ENCODE data around the gene CD209. TPM values are rescaled to one million over a fixed set of nuclear protein-coding genes. Genes with fewer than 3 reads are reported as not detected.
"Not testable (repeated sequence)": the region's sequence is repeated elsewhere in the genome, so short reads cannot be mapped to it uniquely, and the experiment has no call there.

CD209 gene
- total RNA-seq, 2 donors from 2014 or later: not detected

DNA sequence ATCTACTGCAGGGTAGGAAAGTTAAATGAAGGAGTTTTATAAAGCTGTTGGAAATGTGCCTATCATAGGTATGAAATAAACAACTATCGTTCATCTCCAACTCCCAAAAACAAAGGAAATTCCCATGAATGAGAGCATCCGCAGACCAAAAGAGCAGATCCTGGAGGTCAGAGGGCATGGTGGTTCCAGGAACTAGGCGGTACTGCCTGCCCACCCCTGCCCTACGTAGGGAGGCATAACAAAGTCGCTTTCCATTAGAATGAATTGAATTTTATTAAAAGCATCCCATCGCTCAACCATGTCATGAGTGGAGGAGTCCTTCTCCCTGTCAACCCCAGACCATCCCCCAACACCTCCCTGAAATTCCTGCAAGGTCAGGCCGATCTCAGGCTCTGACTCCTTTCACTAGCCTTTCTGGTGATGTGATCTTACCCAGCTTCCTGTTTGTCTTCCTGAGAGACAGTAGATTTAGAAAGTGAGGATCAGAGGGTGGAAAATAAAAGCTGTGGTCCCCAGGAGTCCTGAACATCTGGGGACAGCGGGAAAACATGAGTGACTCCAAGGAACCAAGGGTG is 15.5 kb upstream of the CD209 start, which contains the start of gene CLEC4M:
Gene CLEC4M (plus strand): TSS at position 525 of the 575 bp plus-strand sequence. CDS start 24 bp downstream, at position 549.
- H3K27me3 Mint-ChIP-seq (ENCODE audit: low read depth): peaks cover 31% of the 10 kb centered on the region
- DNase-seq (no peak), ATAC-seq (replicated peaks in 1 of 2) (no peak)
- H3K4me3 Mint-ChIP-seq: no peak within 1 kb of the TSS
- peaks cover 6 to 9% of the 10 kb centered on the region in 2 donors for H3K9me3 Mint-ChIP-seq
- no peak within 1 kb of the TSS for H3K27ac Mint-ChIP-seq
- H3K36me3 Mint-ChIP-seq (ENCODE audit: insufficient read depth in 2 of 2): peaks cover 5 to 17% of the 10 kb centered on the region in 2 donors
- peaks cover 5% of the 10 kb centered on the region for H3K4me1 Mint-ChIP-seq (ENCODE audit: low read depth)

DNA sequence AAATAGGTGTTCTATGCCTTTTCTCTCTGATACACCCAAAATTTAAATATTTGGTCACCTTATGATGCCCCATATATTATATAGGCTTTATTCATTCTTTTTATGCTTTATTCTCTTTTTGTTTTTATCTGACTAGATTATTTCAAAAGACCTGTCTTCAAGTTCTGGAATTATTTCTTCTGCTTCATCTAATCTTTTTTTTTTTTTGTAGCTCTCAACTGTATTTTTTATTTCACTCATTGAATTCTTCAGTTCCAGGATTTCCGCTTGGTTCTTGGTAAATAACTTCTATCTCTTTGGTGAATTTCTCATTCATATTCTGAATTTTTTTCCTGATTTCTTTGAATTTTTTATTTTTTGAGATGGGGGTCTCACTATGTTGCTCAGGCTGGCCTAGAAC is 11.8 kb upstream of the CD209 start:
- Mint-ChIP-seq H3K4me1 (ENCODE audit: low read depth) (peaks cover 11% of the 10 kb centered on the region), H3K4me3 (no peak overlapping the region), H3K9me3 (peaks cover 26 to 27% of the 10 kb centered on the region in 2 donors), H3K27ac (no peak overlapping the region), H3K36me3 (ENCODE audit: insufficient read depth in 2 of 2) (peaks cover 23 to 44% of the 10 kb centered on the region in 2 donors), H3K27me3 (ENCODE audit: low read depth) (peaks cover 14% of the 10 kb centered on the region)
- no peak for ATAC-seq (replicated peaks in 1 of 2)
- no peak for DNase-seq

DNA sequence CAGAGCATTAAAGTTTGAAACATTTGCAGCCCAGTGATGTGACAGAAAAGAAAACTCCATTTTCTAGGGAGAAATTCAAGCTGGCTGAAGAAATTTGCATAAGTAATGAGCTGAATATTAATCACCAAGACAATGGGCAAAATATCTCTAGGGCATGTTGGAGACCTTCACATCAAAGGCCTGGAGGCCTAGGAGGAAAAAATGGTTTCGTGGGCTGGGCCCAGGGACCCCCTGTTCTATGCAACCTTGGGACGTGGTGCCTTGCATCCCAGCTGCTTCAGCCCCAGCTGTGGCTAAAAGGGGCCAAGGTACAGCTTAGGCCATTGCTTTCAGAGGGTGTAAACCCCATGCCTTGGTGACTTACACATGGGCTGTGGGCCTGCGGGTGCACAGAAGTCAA is 10.0 kb upstream of the CD209 start:
- no peak overlapping the region for H3K4me3 Mint-ChIP-seq
- H3K36me3 Mint-ChIP-seq (ENCODE audit: insufficient read depth in 2 of 2): peaks cover 27 to 48% of the 10 kb centered on the region in 2 donors
- H3K27me3 Mint-ChIP-seq (ENCODE audit: low read depth): peaks cover 3% of the 10 kb centered on the region
- no peak overlapping the region for H3K27ac Mint-ChIP-seq
- peaks cover 15% of the 10 kb centered on the region for H3K4me1 Mint-ChIP-seq (ENCODE audit: low read depth)
- ATAC-seq (replicated peaks in 1 of 2) (no peak), DNase-seq (no peak)
- peaks cover 27 to 29% of the 10 kb centered on the region in 2 donors for H3K9me3 Mint-ChIP-seq

DNA sequence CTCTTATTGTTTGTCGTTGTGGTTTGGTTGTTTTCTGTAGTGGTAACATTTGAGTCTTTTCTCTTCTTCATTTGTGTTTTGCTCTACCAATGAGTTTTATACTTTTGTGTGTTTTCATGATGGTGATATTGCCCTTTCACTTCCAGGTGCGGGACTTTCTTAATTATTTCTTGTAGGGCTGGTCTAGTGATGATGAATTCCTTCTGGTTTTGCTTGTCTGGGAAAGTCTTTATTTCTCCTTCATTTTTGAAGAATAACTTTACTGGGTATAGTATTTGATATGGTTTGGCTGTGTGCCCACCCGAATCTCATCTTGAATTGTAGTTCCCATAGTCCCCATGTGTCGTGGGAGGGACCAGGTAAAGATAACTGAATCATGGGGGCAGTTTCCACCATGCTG is 8.9 kb upstream of the CD209 start:
- Mint-ChIP-seq H3K27me3 (ENCODE audit: low read depth) (no peaks in the 10 kb centered on the region), H3K27ac (no peak overlapping the region), H3K4me3 (no peak overlapping the region), H3K9me3 (peaks cover 28 to 30% of the 10 kb centered on the region in 2 donors), H3K4me1 (ENCODE audit: low read depth) (peaks cover 23% of the 10 kb centered on the region), H3K36me3 (ENCODE audit: insufficient read depth in 2 of 2) (peaks cover 29 to 53% of the 10 kb centered on the region in 2 donors)
- DNase-seq (no peak), ATAC-seq (replicated peaks in 1 of 2) (no peak)

- Mint-ChIP-seq H3K4me3 (no peak overlapping the region), H3K36me3 (ENCODE audit: insufficient read depth in 2 of 2) (peaks cover 27 to 38% of the 10 kb centered on the region in 2 donors), H3K27me3 (ENCODE audit: low read depth) (peaks cover 23% of the 10 kb centered on the region), H3K4me1 (ENCODE audit: low read depth) (peaks cover 37% of the 10 kb centered on the region), H3K27ac (peak overlapping the region; percentile 66), H3K9me3 (peaks cover 21 to 23% of the 10 kb centered on the region in 2 donors)
- peak; percentile 54 to 72 for DNase-seq
- peak; percentile 98 for ATAC-seq (replicated peaks in 1 of 2)
Measured at GRCh38 chr19:7751157-7751783, 3.9 kb upstream of the CD209 start.

DNA sequence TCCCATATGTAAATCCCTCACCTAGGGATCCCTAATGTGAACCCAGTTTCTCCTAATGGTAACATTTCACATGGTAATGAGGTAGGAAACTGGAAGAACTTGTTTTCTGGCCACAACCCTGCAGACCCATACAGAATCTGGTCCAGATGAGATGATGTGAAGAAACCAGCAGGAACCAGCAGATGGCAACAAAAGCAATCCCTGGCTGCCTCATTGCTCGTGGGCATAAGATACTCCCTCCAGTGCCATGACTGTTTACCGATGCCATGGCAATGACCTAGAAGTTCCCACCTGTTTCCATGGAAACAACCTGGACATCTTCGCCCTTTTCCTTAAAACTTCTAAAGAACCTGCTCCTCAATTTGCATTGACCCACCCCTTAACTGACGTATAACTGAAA is 1.4 kb upstream of the CD209 start:
- DNase-seq (no peak), ATAC-seq (replicated peaks in 1 of 2) (no peak)
- Mint-ChIP-seq H3K4me3 (no peak overlapping the region), H3K36me3 (ENCODE audit: insufficient read depth in 2 of 2) (peaks cover 16 to 20% of the 10 kb centered on the region in 2 donors), H3K27me3 (ENCODE audit: low read depth) (peaks cover 35% of the 10 kb centered on the region), H3K27ac (no peak overlapping the region), H3K9me3 (peaks cover 9 to 10% of the 10 kb centered on the region in 2 donors), H3K4me1 (ENCODE audit: low read depth) (peaks cover 34% of the 10 kb centered on the region)

DNA sequence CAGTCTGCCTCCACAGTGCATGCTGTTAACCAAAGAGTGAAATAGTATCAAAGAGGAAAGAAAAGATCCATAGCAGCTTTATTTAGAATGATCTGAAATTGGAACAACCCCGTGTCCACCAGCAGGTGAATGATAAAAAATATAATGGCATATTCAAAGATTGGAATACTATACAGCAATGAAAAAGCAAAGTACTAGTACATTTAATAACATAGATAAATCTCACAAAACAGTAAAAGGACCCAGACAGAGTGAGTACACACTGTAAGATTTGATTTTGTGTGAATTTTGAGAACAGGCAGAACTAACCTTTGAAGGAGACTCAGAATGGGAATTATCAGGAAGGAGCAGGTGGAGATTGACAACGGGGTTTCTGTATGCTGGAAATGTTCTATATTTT is 837 bp upstream of the CD209 start:
- no peak overlapping the region for H3K27ac Mint-ChIP-seq
- H3K4me3 Mint-ChIP-seq: no peak overlapping the region
- peaks cover 13 to 17% of the 10 kb centered on the region in 2 donors for H3K36me3 Mint-ChIP-seq (ENCODE audit: insufficient read depth in 2 of 2)
- peaks cover 41% of the 10 kb centered on the region for H3K27me3 Mint-ChIP-seq (ENCODE audit: low read depth)
- H3K9me3 Mint-ChIP-seq: peaks cover 9% of the 10 kb centered on the region in 2 donors
- ATAC-seq (replicated peaks in 1 of 2) (no peak), DNase-seq (no peak)
- peaks cover 34% of the 10 kb centered on the region for H3K4me1 Mint-ChIP-seq (ENCODE audit: low read depth)

- DNase-seq; H3K9me3 Mint-ChIP-seq; ATAC-seq (replicated peaks in 1 of 2); H3K27ac Mint-ChIP-seq; H3K4me3 Mint-ChIP-seq: not testable (repeated sequence)
- Mint-ChIP-seq H3K4me1 (ENCODE audit: low read depth) (peaks cover 24% of the 10 kb centered on the region), H3K36me3 (ENCODE audit: insufficient read depth in 2 of 2) (peaks cover 11 to 12% of the 10 kb centered on the region in 2 donors), H3K27me3 (ENCODE audit: low read depth) (peaks cover 56% of the 10 kb centered on the region)
Measured at GRCh38 chr19:7746306-7746705, 1.0 kb downstream of the CD209 start.

DNA sequence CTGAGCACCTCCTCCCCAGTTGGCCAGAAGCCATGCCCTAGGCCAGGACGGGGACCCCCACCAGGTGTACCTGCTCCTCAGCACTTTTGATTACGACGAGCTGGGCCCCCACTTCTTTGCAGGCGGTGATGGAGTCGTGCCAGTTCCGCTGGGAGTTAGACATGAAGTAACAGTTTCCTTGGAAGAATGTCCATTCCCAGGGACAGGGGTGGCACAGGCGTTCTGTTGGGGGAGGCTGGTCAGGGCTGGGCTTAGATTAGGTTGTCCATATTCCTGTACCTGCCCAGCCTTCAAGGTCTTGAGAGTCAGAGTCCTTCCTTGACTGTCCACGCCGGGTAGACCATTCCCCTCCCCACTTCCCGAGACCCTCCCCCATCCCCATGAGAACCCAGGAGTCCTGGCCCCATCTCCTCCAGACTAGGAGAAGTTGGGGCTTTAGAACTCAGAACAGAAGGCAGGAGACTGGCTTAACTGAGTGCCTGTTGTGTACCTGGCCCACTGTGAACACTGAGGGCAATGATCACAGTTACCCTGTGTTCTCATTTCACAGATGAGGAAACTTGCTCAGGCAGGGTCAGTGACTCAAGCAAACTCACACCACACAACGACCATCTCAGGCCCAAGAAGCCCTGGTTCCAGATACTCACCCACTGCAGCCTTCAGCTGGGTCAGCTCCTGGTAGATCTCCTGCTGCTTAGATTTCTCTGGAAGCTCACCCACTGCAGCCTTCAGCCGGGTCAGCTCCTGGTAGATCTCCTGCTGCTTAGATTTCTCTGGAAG is 2.3 kb downstream of the CD209 start:
- ATAC-seq (replicated peaks in 1 of 2): no peak
- Mint-ChIP-seq H3K36me3 (ENCODE audit: insufficient read depth in 2 of 2) (peaks cover 3 to 5% of the 10 kb centered on the region in 2 donors), H3K4me3 (no peak overlapping the region), H3K27ac (no peak overlapping the region), H3K9me3 (peaks cover 2 to 3% of the 10 kb centered on the region in 2 donors), H3K4me1 (ENCODE audit: low read depth) (peaks cover 12% of the 10 kb centered on the region), H3K27me3 (ENCODE audit: low read depth) (peaks cover 63% of the 10 kb centered on the region)
- DNase-seq: no peak

- H3K4me3 Mint-ChIP-seq: no peak overlapping the region
- ATAC-seq (replicated peaks in 1 of 2): no peak
- DNase-seq: no peak
- H3K36me3 Mint-ChIP-seq (ENCODE audit: insufficient read depth in 2 of 2): peaks cover 3% of the 10 kb centered on the region in 2 donors
- H3K4me1 Mint-ChIP-seq (ENCODE audit: low read depth): peaks cover 10% of the 10 kb centered on the region
- H3K9me3 Mint-ChIP-seq: peaks cover 2 to 3% of the 10 kb centered on the region in 2 donors
- no peak overlapping the region for H3K27ac Mint-ChIP-seq
- peaks cover 68% of the 10 kb centered on the region for H3K27me3 Mint-ChIP-seq (ENCODE audit: low read depth)
Measured at GRCh38 chr19:7744199-7744786, 3.0 kb downstream of the CD209 start.

DNA sequence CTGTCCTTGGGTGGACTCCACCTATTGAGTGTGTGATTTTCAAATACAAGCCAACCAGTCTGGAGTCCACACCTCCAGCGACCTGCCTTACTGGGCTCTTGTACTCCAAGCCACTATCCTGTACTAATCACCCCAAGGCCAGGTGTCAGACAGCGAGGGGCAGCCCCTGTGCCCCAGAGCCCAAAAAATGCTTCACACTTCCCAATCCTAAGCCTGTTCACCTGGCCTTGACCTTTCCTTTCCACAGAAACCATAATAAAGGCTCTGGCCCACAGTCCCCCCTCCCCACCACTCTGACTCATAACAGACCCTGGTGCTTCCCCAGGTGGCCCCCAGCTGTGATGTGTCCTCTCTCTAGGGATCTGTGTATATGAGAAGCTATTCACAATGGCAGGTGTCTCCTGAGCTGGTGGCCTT is 3.9 kb downstream of the CD209 start:
- Mint-ChIP-seq H3K4me3 (no peak overlapping the region), H3K36me3 (ENCODE audit: insufficient read depth in 2 of 2) (peaks cover 3% of the 10 kb centered on the region in 2 donors), H3K4me1 (ENCODE audit: low read depth) (peaks cover 10% of the 10 kb centered on the region), H3K27ac (no peak overlapping the region), H3K27me3 (ENCODE audit: low read depth) (peaks cover 72% of the 10 kb centered on the region), H3K9me3 (peaks cover 2 to 3% of the 10 kb centered on the region in 2 donors)
- DNase-seq: peak; percentile 8 to 15
- ATAC-seq (replicated peaks in 1 of 2): peak; percentile 53 to 65

DNA sequence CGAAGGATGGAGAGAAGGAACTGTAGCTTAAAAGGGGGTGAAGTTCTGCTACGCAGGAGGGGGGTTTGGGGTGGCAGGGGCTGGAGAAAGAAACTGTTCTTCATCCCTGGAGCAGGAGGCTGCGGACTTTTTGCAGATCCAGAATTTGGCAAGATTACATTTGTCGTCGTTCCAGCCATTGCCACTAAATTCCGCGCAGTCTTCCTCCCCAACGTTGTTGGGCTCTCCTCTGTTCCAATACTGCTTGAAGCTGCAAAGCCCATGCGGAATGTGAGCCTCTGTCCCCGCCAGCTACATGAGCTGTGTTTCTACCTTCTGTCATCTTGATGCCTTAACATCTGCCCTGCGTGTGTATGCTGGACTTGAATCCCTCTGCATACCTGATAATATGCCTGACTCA is 4.3 kb downstream of the CD209 start:
- H3K9me3 Mint-ChIP-seq: peaks cover 1% of the 10 kb centered on the region in 2 donors
- DNase-seq (no peak), ATAC-seq (replicated peaks in 1 of 2) (no peak)
- H3K4me1 Mint-ChIP-seq (ENCODE audit: low read depth): peaks cover 11% of the 10 kb centered on the region
- no peak overlapping the region for H3K4me3 Mint-ChIP-seq
- peaks cover 2 to 3% of the 10 kb centered on the region in 2 donors for H3K36me3 Mint-ChIP-seq (ENCODE audit: insufficient read depth in 2 of 2)
- H3K27me3 Mint-ChIP-seq (ENCODE audit: low read depth): peaks cover 70% of the 10 kb centered on the region
- H3K27ac Mint-ChIP-seq: no peak overlapping the region

- Mint-ChIP-seq H3K4me3 (no peak overlapping the region), H3K27ac (no peak overlapping the region), H3K4me1 (ENCODE audit: low read depth) (peaks cover 15% of the 10 kb centered on the region), H3K36me3 (ENCODE audit: insufficient read depth in 2 of 2) (peaks cover 0 to 1% of the 10 kb centered on the region in 2 donors), H3K27me3 (ENCODE audit: low read depth) (peaks cover 70% of the 10 kb centered on the region), H3K9me3 (no peaks in the 10 kb centered on the region)
- DNase-seq (no peak), ATAC-seq (replicated peaks in 1 of 2) (no peak)
Measured at GRCh38 chr19:7742575-7742974, 4.8 kb downstream of the CD209 start.

Measured in activated T-cell treated with anti-CD3 and anti-CD28 coated beads, Interleukin-2, amount 50 U/mL, for 72 hours (primary cell).